Endothelial cell of umbilical vein (primary cell): ENCODE data around the gene SLC5A9.

ENCODE experiments used
- CTCF ChIP-seq, 2 donors: IDR thresholded peaks; 1 replicate in 1 of 2; 2 replicates in 1 of 2; pipeline ENCODE4 v1.5.1; 2011; ENCODE audit warnings: low read length in 2 of 2, mild to moderate bottlenecking in 2 of 2, moderate library complexity in 2 of 2, control low read depth in 1 of 2, inconsistent platforms in 1 of 2, low read depth in 1 of 2; ENCODE audit not compliant: insufficient read depth in 1 of 2; ENCODE audit errors: extremely low read depth in 1 of 2
- EZH2 ChIP-seq: IDR thresholded peaks from 2 replicates; pipeline ENCODE4 v1.6.1; 2012; ENCODE audit warnings: borderline replicate concordance, low read depth, mild to moderate bottlenecking, moderate library complexity, low read length, inconsistent platforms; ENCODE audit not compliant: severe bottlenecking
- FOS ChIP-seq: IDR thresholded peaks from 2 replicates; pipeline ENCODE4 v1.6.1; 2011; ENCODE audit warnings: mild to moderate bottlenecking, low read length, moderate library complexity, borderline replicate concordance; ENCODE audit not compliant: insufficient read depth
- GATA2 ChIP-seq: IDR thresholded peaks from 2 replicates; pipeline ENCODE4 v1.7.0; 2011; ENCODE audit warnings: low read depth, mild to moderate bottlenecking, moderate library complexity, mixed read lengths, low read length; ENCODE audit not compliant: insufficient read length, insufficient read depth
- MAX ChIP-seq: IDR thresholded peaks from 2 replicates; pipeline ENCODE4 v1.6.1; 2011; ENCODE audit not compliant: insufficient read depth, insufficient read length
- POLR2A ChIP-seq: IDR thresholded peaks from 2 replicates; pipeline ENCODE4 v1.6.1; 2012; ENCODE audit warnings: low read depth, mild to moderate bottlenecking, control low read depth, low read length
- POLR2AphosphoS5 ChIP-seq: IDR thresholded peaks from 2 replicates; pipeline ENCODE4 v1.6.1; 2012; ENCODE audit warnings: low read depth, mild to moderate bottlenecking, control low read depth, low read length, moderate library complexity; ENCODE audit not compliant: insufficient read depth

DNA sequence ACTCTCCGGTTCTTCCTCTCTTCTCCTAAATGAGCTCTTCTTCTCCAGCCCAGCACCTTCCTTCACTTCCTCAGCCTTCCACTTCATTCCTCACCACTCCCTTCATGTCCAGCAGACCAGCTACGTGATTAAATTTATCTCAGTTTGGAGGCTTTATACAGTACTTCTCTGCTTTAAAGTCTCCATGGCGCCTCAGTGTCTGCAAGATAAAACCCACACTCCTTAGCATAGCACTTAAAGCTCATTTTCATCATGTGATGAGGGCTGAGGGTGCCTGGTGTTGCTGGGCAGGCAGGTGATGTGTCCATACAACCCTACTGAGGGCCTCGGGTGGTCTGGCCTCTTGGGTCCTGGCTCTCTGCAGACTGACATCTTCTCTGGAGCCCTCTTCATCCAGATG lies 7.7 kb downstream of the SLC5A9 start:
- TF ChIP-seq CTCF (IDR thresholded peaks at IDR 0.05; ENCODE audit: extremely low read depth in 1 of 2, insufficient read depth in 1 of 2, low read depth in 1 of 2, low read length in 2 of 2), result no peak
- no peak for TF ChIP-seq MAX
- no peak for TF ChIP-seq EZH2
- no peak for TF ChIP-seq POLR2A
- no peak for TF ChIP-seq FOS
- no peak for TF ChIP-seq GATA2
- TF ChIP-seq POLR2AphosphoS5, result no peak
